Activated naive CD4-positive, alpha-beta T cell treated with anti-CD3 and anti-CD28 coated beads, Interleukin-2, amount 50 U/mL, for 72 hours (primary cell): ENCODE measurements around the gene STEAP1B. TPM values are rescaled to one million over a fixed set of nuclear protein-coding genes. Genes with fewer than 3 reads are reported as not detected.
"Not testable (repeated sequence)": the region's sequence is repeated elsewhere in the genome, so short reads cannot be mapped to it uniquely, and the experiment has no call there.

ENCODE experiments used
- ATAC-seq, 2 donors: fragments of 150-1000 bp; cut with Tn5 transposase; 2 replicates each; pipeline ENCODE4 v1.10.0; 2021; ENCODE audit warnings: mild to moderate bottlenecking in 2 of 2, moderate library complexity in 2 of 2
- DNase-seq, 2 donors: peaks; one replicate each; pipeline ENCODE4 v3.0.0; 2021 to 2022; ENCODE audit warnings: low spot score in 2 of 2
- H3K27ac Mint-ChIP-seq, 2 donors: one replicate each; pipeline ENCODE4 v1.8.0; 2022; ENCODE audit warnings: mild to moderate bottlenecking in 2 of 2, mixed read lengths in 2 of 2
- H3K36me3 Mint-ChIP-seq, 2 donors: one replicate each; pipeline ENCODE4 v1.8.0; 2022; ENCODE audit warnings: mixed read lengths in 2 of 2
- H3K9me3 Mint-ChIP-seq, 2 donors: one replicate each; pipeline ENCODE4 v1.8.0; 2022; ENCODE audit warnings: mixed read lengths in 2 of 2
- total RNA-seq, 2 donors: library from RNA; stranded (reverse); gene quantifications; one replicate each; pipeline ENCODE4 v1.2.3, GENCODE V29; 2022

The STEAP1B gene
- not detected for total RNA-seq

- not testable (repeated sequence) for H3K27ac Mint-ChIP-seq, H3K9me3 Mint-ChIP-seq, H3K36me3 Mint-ChIP-seq
- peak; percentile 74 to 94 for DNase-seq
- peak; percentile 98 to 99 for ATAC-seq
Observed at GRCh38 chr7:22499888-22500689, at the start of gene STEAP1B. Gene STEAP1B, minus strand, starts transcription at chr7:22500188. Its CDS starts 5,333 bp downstream, at chr7:22494855.

DNA sequence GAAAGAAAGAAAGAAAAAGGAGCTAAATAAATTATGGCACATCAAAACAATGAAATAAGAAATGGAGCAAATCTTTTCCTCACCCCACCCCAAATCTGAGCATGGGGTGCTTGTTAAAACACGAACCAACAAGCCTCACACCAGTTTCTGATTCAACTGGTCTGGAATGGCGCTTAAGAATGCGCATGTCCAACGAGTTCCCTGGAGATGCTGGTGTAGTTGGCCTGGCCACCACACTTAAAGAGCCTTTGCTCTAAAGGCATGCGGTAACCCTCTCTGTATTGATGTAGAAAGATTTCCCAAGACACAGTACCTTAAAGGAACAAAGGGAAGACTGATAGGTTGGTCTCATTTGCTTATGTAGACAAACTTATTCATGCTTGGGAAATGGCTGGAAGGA is 49.1 kb upstream of the STEAP1B start:
- Mint-ChIP-seq H3K9me3 (no peaks in the 10 kb centered on the region), H3K36me3 (peaks cover 0 to 6% of the 10 kb centered on the region in 2 donors), H3K27ac (no peak overlapping the region)
- DNase-seq (no peak), ATAC-seq (no peak)

DNA sequence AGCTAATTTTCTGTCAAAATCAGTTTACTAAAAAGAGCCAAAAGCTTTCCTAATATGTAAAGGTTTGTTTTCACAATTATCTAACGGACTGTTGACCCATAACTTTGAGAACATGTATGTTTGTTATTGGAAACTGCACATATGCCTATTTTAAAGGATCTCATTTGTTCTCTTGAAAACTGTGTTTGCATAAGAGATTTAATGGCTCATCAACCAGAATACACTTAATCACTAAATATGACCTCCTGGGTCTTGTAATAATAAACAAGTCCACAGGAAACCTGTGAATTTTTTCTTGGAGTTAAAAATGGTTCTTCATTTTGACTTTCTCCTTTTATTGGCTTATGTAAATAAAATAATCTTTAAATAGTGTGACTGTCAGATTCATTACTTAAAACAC is 48.3 kb upstream of the STEAP1B start:
- DNase-seq (no peak), ATAC-seq (no peak)
- Mint-ChIP-seq H3K36me3 (peaks cover 0 to 6% of the 10 kb centered on the region in 2 donors), H3K9me3 (no peaks in the 10 kb centered on the region), H3K27ac (no peak overlapping the region)

GRCh38 chr7:22546769-22547168 is 46.8 kb upstream of the STEAP1B start:
- no peaks in the 10 kb centered on the region for H3K9me3 Mint-ChIP-seq
- no peak overlapping the region for H3K27ac Mint-ChIP-seq
- H3K36me3 Mint-ChIP-seq = peaks cover 0 to 6% of the 10 kb centered on the region in 2 donors
- ATAC-seq (no peak), DNase-seq (no peak)

DNA sequence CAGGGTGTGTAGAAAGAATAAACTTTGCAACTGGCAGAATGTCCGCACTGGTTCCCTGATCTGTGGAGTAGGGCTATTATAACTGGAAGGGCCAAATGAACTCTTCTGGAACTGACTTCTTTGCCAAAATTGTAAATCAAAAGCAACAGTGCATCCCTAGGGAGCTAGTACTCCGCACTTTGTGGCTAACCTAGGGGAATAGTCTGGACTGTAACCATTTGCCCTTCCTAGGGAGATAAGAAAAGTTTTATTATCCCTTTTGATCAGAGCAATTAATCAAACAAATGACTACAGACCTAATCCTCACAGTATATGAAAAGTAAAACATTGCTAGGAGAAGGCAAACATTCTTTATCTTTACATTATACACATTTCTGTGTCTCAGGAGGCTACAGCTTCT is 45.5 kb upstream of the STEAP1B start:
- Mint-ChIP-seq H3K27ac (no peak overlapping the region), H3K36me3 (peaks cover 0 to 6% of the 10 kb centered on the region in 2 donors), H3K9me3 (no peaks in the 10 kb centered on the region)
- DNase-seq (no peak), ATAC-seq (no peak)

GRCh38 chr7:22544245-22544644 is 44.3 kb upstream of the STEAP1B start:
- no peak for DNase-seq
- Mint-ChIP-seq H3K27ac (no peak overlapping the region), H3K9me3 (no peaks in the 10 kb centered on the region), H3K36me3 (peaks cover 0 to 2% of the 10 kb centered on the region in 2 donors)
- ATAC-seq = no peak

DNA sequence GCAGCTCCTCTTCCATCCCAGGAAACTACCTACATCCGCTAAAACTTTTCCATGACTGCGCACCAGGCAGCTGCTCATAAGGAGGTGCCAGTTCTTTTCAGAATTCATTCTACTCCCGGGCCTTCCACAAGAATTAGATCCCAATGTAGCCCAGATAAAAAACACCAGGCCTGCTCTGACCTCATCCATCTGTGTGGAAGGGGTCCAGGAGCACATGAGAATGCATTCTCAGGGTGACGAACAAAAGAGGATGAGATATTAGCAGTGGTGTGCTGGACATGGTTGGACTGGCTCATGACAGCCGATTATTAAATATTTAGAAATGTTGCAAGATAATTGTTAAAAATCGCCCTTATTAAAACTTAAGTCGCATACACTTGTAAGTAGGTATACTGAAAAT is 43.2 kb upstream of the STEAP1B start:
- Mint-ChIP-seq H3K9me3 (no peaks in the 10 kb centered on the region), H3K27ac (no peak overlapping the region), H3K36me3 (no peaks in the 10 kb centered on the region)
- ATAC-seq (no peak), DNase-seq (no peak)

DNA sequence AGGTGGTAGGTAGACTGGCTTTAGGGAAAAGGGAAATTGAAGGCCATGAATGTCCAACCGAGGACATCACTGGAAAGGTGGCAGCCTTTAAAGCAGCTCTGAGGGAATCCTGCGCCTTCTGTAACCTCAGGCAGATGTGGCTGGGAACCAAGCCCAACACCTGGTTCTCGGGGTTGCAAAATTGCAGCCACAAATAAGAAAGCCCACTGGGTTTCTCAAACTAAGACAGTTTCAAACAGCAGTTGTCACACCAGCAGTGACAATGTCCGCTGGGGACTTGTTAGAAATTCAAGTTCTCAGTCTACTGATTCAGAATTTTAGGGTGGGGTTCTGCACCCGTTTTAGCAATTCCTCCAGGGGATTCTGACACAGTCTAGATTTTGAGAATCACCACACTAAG is 42.7 kb upstream of the STEAP1B start:
- DNase-seq = no peak
- H3K9me3 Mint-ChIP-seq = no peaks in the 10 kb centered on the region
- H3K27ac Mint-ChIP-seq = no peak overlapping the region
- no peak for ATAC-seq
- no peaks in the 10 kb centered on the region for H3K36me3 Mint-ChIP-seq

DNA sequence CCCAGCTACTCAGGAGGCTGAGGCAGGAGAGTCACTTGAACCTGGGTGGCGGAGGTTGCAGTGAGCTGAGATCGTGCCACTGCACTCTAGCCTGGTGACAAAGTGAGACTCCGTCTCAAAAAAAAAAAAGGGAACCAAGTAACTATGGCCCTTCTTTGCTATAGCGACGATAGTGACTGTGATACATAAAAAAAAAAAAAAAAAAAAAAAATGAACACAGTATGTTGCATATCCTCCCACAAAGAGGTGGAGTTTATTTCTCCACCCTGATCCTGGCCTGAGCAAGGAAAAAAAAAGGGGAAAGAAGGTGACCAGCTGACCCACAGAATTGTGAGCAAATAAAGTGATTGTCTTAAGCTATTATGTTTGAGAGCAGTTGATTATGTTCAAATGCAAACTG is 42.3 kb upstream of the STEAP1B start:
- Mint-ChIP-seq H3K36me3 (no peaks in the 10 kb centered on the region), H3K9me3 (no peaks in the 10 kb centered on the region), H3K27ac (no peak overlapping the region)
- ATAC-seq (no peak), DNase-seq (no peak)

DNA sequence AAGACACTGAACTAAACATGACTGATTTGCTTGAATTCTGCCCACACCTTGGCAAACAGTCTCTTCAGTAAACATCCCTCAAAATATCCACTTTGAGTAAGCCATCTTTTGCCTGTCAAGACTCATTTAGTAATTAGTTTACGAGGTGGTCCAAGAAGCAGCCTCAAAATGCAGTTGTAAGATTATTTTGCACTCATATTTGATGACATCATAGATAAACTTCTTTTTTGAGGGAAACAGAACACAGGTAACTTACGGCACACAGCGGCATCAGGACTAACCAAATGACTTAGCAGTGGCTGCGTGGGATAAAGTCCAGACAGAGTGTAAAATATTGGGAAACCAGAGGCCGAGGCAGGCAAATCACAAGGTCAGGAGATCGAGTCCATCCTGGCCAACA is 41.8 kb upstream of the STEAP1B start:
- no peak for ATAC-seq
- Mint-ChIP-seq H3K36me3 (no peaks in the 10 kb centered on the region), H3K27ac (no peak overlapping the region), H3K9me3 (no peaks in the 10 kb centered on the region)
- DNase-seq = no peak

GRCh38 chr7:22528537-22528936 is 28.5 kb upstream of the STEAP1B start:
- ATAC-seq, H3K27ac Mint-ChIP-seq, H3K36me3 Mint-ChIP-seq, DNase-seq, H3K9me3 Mint-ChIP-seq: not testable (repeated sequence)

DNA sequence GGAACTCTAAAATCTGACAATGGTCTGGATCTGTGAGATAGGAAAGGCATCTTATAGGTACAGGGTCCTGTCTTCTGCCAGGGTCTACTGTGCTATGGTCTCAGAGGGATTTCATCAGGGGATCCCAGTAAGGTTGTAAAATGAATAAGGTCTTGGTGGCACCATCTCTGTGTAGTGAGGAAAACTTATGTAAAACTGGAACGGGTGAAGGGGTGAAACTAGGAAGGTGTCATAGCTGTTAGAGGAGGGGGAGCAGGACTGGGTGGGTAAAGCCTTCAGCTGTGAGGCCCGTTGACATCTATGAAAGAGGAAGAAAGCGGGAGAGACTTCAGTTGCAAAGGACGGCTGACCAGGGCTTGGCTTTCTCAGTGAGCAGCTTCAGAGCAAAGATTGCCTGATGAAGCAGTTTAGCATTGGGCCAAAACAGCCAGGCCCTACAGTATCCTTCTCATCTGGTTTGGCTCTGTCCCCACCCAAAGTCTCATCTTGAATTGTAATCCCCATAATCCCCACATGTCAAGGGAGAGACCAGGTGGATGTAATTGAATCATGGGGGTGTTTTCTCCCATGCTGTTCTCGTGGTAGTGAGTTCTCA is 24.5 kb upstream of the STEAP1B start:
- ATAC-seq, H3K27ac Mint-ChIP-seq, H3K9me3 Mint-ChIP-seq, DNase-seq, H3K36me3 Mint-ChIP-seq: not testable (repeated sequence)

DNA sequence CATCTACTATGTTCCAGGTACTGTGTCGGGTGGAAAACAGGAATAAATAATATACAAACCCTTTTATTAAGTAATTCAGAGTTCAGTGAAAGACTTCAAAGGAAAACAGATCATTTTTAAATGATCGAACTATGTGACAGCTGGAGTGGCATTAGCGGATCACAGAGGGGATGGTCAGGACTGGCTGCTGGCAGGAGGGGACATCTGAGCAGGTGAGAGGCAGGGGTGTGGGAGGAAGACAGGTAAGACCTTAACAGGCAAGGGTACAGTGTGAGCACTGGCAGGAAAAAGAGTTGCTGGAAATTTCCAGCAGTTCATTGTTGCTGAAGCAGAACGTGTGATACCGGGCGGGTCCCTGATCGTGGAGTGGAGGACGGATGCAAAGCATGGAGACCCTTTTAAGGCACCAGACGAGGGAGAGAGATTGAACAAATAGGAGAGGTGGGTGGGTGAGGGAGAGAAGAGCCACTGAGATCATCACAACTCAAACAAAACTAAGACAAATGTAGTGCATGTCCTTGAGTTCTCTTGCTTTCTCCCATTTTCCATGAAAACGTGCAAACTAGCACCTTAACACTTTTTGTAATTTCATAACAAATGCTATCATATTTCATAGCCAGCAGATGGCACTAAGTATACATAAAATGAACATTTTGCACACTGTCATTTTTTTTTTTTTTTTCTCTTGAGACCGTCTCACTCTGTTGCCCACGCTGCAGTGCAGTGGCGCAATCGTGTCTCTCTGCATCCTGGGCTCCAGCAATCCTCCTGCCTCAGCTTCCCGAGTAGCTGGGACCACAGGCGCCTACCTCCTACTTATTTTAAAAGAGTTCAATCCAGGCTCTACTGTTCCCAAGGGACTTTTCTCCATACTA is 23.7 kb upstream of the STEAP1B start:
- H3K27ac Mint-ChIP-seq, H3K36me3 Mint-ChIP-seq, DNase-seq, H3K9me3 Mint-ChIP-seq: not testable (repeated sequence)
- ATAC-seq = peak in 1 of 2 donors; percentile 65

- H3K27ac Mint-ChIP-seq, DNase-seq, ATAC-seq, H3K9me3 Mint-ChIP-seq, H3K36me3 Mint-ChIP-seq: not testable (repeated sequence)
Observed at GRCh38 chr7:22519560-22519959, 19.6 kb upstream of the STEAP1B start.

DNA sequence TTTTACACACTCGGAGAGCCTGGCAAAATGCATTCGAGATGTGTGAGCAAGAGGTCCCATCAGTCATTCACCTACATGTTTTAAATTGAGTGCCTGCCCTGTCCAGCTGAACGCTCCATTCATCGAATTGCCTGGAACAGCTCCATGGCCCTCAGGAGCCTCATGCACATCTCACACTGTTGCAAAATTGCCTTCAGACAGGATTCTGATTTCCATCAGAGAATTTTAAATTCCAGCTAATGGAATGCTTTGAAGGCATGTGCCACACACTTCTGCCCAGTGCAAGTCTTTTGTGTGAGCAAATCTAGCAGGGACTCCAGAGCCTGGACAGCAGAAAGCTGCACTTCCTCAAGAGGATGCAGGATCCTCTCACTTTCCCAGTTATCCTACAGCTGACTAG is 17.0 kb upstream of the STEAP1B start:
- not testable (repeated sequence) for H3K9me3 Mint-ChIP-seq, H3K27ac Mint-ChIP-seq, DNase-seq, ATAC-seq, H3K36me3 Mint-ChIP-seq

DNA sequence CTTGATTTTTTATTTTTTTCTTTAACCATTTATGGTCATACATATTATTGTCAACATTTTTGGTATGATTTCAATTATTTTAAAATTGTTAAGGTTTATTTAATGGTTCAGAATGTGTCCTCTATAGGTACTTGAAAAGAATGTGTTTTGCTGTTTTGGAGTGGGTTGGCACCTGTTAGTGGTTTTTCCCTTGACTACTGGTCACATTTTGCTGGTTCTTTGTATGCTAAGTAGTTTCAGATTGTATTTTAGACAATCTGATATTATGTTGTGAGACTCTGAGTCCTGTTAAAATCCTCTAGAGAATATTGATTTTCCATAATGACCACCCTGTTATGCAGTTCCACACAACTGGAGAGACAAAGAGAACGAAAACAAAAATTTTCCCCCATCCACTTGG is 15.0 kb upstream of the STEAP1B start:
- ATAC-seq, H3K27ac Mint-ChIP-seq, H3K36me3 Mint-ChIP-seq, DNase-seq, H3K9me3 Mint-ChIP-seq: not testable (repeated sequence)

- ATAC-seq, H3K27ac Mint-ChIP-seq, H3K36me3 Mint-ChIP-seq, H3K9me3 Mint-ChIP-seq, DNase-seq: not testable (repeated sequence)
Observed at GRCh38 chr7:22507320-22507719, 7.3 kb upstream of the STEAP1B start.
